OCI-LY3 (cell line): ENCODE measurements around the gene TMEM140.

Experiments
- H2AFZ ChIP-seq: fragments of 200-600, 300-600 bp; shearing (Covaris generic); 2 replicates; pipeline ENCODE4 v1.6.0; 2014; ENCODE audit warnings: antibody characterized with exemption, low read depth, low read length
- H3K27ac ChIP-seq: fragments of 200-600, 300-600 bp; sonication (generic); 2 replicates; pipeline ENCODE4 v1.5.1; 2014; ENCODE audit warnings: mild to moderate bottlenecking, low read length, moderate library complexity, mixed read lengths
- H3K27me3 ChIP-seq: fragments of 200-600, 300-600 bp; sonication (generic); 2 replicates; pipeline ENCODE4 v1.6.1; 2014; ENCODE audit warnings: low read depth, low read length, mixed read lengths
- H3K36me3 ChIP-seq: fragments of 200-600, 300-600 bp; sonication (generic); replicated peaks from 2 replicates; pipeline ENCODE3; 2014; ENCODE audit warnings: low read depth, low read length, mixed read lengths
- H3K4me1 ChIP-seq: fragments of 300-600, 200-600 bp; sonication (generic); 2 replicates; pipeline ENCODE4 v1.6.1; 2014; ENCODE audit warnings: low read length, mixed read lengths
- H3K4me2 ChIP-seq: fragments of 200-600, 300-600 bp; sonication (generic); 2 replicates; pipeline ENCODE4 v1.6.1; 2014; ENCODE audit warnings: low read length, mixed read lengths
- H3K4me3 ChIP-seq: fragments of 300-600, 200-600 bp; sonication (generic); 2 replicates; pipeline ENCODE4 v1.5.1; 2014; ENCODE audit warnings: antibody characterized with exemption, mild to moderate bottlenecking, low read length, moderate library complexity
- H3K79me2 ChIP-seq: fragments of 300-600, 200-600 bp; shearing (Covaris generic); 2 replicates; pipeline ENCODE4 v1.6.1; 2014; ENCODE audit warnings: mild to moderate bottlenecking, low read length, mixed read lengths
- H3K9ac ChIP-seq: fragments of 300-600, 200-600 bp; shearing (Covaris generic); 2 replicates; pipeline ENCODE4 v1.6.0; 2014; ENCODE audit warnings: mild to moderate bottlenecking, low read length, moderate library complexity
- H3K9me3 ChIP-seq: fragments of 200-600, 300-600 bp; shearing (Covaris generic); 2 replicates; pipeline ENCODE4 v1.6.1; 2014; ENCODE audit warnings: low read length, mixed read lengths; ENCODE audit not compliant: insufficient read depth
- H4K20me1 ChIP-seq: fragments of 200-600, 300-600 bp; sonication (generic); 2 replicates; pipeline ENCODE4 v1.6.1; 2016; ENCODE audit warnings: low read length, mixed read lengths; ENCODE audit not compliant: insufficient read depth
- CTCF ChIP-seq: fragments of 200-600, 300-600 bp; sonication (generic); IDR thresholded peaks from 2 replicates; pipeline ENCODE4 v1.5.1; 2014; ENCODE audit warnings: antibody characterized with exemption, low read length, low read depth
- EZH2phosphoT487 ChIP-seq: fragments of 200-600 bp; shearing (Covaris generic); IDR thresholded peaks from 2 replicates; pipeline ENCODE4 v1.6.1; 2018; ENCODE audit warnings: antibody characterized with exemption, mixed run types, low read depth

TMEM140 gene

GRCh38 chr7:135195156-135195555 lies 47.3 kb downstream of the TMEM140 start:
- Histone ChIP-seq H3K27me3 (peaks cover 10% of the 10 kb centered on the region; the same call in 1 of the 2 replicates), H3K36me3 (peaks cover 43% of the 10 kb centered on the region), H4K20me1 (no peaks in the 10 kb centered on the region), H3K27ac (no peak overlapping the region), H3K4me3 (no peak overlapping the region), H3K4me2 (no peak overlapping the region), H3K9me3 (no peaks in the 10 kb centered on the region), H2AFZ (no peak overlapping the region), H3K4me1 (peaks cover 17% of the 10 kb centered on the region), H3K9ac (no peak overlapping the region), H3K79me2 (no peaks in the 10 kb centered on the region)
- TF ChIP-seq CTCF: no peak
- no peak for TF ChIP-seq EZH2phosphoT487

GRCh38 chr7:135195968-135196629 lies 48.2 kb downstream of the TMEM140 start:
- Histone ChIP-seq H3K36me3 (peaks cover 44% of the 10 kb centered on the region), H4K20me1 (no peaks in the 10 kb centered on the region), H3K9me3 (no peaks in the 10 kb centered on the region), H3K27me3 (0 out of 2 replicates have a peak, but pooled peaks cover 3% of the 10 kb centered on the region), H3K4me1 (peaks cover 10% of the 10 kb centered on the region), H3K4me3 (no peak overlapping the region), H3K27ac (no peak overlapping the region), H2AFZ (no peak overlapping the region), H3K9ac (no peak overlapping the region), H3K4me2 (no peak overlapping the region), H3K79me2 (no peaks in the 10 kb centered on the region)
- TF ChIP-seq CTCF (no peak), EZH2phosphoT487 (no peak)

GRCh38 chr7:135197343-135197742 lies 49.5 kb downstream of the TMEM140 start:
- Histone ChIP-seq H3K79me2 (no peaks in the 10 kb centered on the region), H3K36me3 (peaks cover 50% of the 10 kb centered on the region), H3K9ac (no peak overlapping the region), H3K9me3 (no peaks in the 10 kb centered on the region), H3K27ac (no peak overlapping the region), H4K20me1 (no peaks in the 10 kb centered on the region), H3K4me2 (no peak overlapping the region), H2AFZ (no peak overlapping the region), H3K27me3 (0 out of 2 replicates have a peak, but pooled peaks cover 3% of the 10 kb centered on the region), H3K4me3 (no peak overlapping the region), H3K4me1 (peaks cover 10% of the 10 kb centered on the region)
- no peak for TF ChIP-seq CTCF
- TF ChIP-seq EZH2phosphoT487: no peak

- no peak overlapping the region for H3K4me2 ChIP-seq
- peaks cover 10% of the 10 kb centered on the region for H3K4me1 ChIP-seq
- peaks cover 47% of the 10 kb centered on the region for H3K36me3 ChIP-seq
These were observed 50.2 kb downstream of the TMEM140 start for GRCh38 chr7:135197906-135198655.

More at GRCh38 chr7:135197906-135198655, 50.2 kb downstream of the TMEM140 start:
- Histone ChIP-seq H3K27me3 (0 out of 2 replicates have a peak, but pooled peaks cover 3% of the 10 kb centered on the region), H3K9ac (no peak overlapping the region), H2AFZ (no peak overlapping the region), H3K27ac (no peak overlapping the region), H3K79me2 (no peaks in the 10 kb centered on the region), H3K4me3 (no peak overlapping the region), H3K9me3 (no peaks in the 10 kb centered on the region), H4K20me1 (no peaks in the 10 kb centered on the region)
- TF ChIP-seq EZH2phosphoT487: no peak
- TF ChIP-seq CTCF: no peak
